GM21737 (cell line): ENCODE data around the gene DNAH17.

Source experiments
- ATAC-seq: cut with Tn5 transposase; IDR thresholded peaks from one replicate; pipeline ENCODE4 v1.9.1; 2021; ENCODE audit warnings: mild to moderate bottlenecking, moderate library complexity; ENCODE audit not compliant: unreplicated experiment

The DNAH17 gene

GRCh38 chr17:78576389-78577112 is 645 bp downstream of the DNAH17 start:
- ATAC-seq, result no peak

DNA sequence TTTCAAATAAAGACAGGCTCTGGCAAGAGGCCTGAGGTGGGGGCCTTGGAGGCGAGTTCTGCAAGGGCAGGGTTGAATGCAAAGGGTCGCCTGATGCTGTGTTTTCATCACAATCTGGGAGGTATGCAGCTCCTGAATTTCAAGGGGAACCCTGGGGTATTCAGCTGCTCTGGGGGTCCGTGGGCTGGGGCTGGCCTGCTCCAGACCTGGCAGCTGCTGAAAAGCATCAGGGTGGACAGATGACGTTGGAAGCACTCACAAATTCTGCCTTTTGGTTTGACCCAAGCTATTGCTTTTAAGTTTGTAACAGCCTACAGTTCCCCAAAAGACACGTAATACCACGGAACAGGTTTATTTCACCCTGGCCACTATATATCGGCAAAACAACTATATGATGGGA is 1.3 kb downstream of the DNAH17 start:
- ATAC-seq, result no peak

GRCh38 chr17:78575340-78575739 is 1.9 kb downstream of the DNAH17 start:
- ATAC-seq, result no peak

GRCh38 chr17:78573955-78574354 is 3.2 kb downstream of the DNAH17 start:
- ATAC-seq, result no peak

GRCh38 chr17:78572239-78573205 is 4.7 kb downstream of the DNAH17 start:
- no peak for ATAC-seq

- no peak for ATAC-seq
Observed at GRCh38 chr17:78571329-78571728, 5.9 kb downstream of the DNAH17 start.

GRCh38 chr17:78568494-78569115 is 8.6 kb downstream of the DNAH17 start:
- no peak for ATAC-seq

DNA sequence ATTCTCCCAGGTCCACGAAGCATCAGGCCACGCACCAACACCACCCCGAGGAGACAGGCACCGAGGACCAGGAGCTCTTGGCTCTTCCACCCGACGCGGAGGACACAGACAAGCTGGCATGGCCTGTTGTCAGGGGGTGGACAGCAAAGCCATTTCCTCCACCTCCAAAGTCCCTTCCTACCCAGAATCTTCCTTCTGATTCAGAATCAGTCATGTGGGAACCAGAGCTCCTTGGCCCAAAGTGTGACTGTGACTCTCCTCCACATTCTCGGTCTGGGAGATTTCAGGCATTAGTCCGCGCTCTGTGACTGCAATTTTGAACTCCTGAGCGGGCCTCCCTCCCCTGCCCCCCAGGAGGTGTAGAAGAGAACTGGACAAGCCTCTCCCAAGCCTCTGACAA is 9.2 kb downstream of the DNAH17 start:
- no peak for ATAC-seq

DNA sequence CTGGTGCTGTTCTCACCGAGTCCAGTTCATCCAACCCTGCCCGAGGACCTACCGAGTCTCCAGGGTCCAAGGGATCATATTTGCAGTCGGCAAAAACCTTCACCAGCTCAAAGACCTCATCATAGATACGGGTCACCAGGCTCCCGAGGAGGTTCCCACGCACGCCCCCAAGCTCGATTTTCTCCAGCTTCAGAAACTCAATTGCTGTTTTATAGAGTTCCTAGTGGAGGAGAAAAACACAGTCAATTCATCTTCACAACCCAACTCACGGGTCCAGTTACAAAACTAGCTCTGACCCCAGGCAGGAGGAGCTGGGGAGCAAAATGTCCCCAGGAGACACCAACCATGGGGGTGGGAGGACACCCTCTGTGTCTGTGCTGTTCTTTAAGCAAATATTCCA is 10.2 kb downstream of the DNAH17 start:
- ATAC-seq, result no peak

DNA sequence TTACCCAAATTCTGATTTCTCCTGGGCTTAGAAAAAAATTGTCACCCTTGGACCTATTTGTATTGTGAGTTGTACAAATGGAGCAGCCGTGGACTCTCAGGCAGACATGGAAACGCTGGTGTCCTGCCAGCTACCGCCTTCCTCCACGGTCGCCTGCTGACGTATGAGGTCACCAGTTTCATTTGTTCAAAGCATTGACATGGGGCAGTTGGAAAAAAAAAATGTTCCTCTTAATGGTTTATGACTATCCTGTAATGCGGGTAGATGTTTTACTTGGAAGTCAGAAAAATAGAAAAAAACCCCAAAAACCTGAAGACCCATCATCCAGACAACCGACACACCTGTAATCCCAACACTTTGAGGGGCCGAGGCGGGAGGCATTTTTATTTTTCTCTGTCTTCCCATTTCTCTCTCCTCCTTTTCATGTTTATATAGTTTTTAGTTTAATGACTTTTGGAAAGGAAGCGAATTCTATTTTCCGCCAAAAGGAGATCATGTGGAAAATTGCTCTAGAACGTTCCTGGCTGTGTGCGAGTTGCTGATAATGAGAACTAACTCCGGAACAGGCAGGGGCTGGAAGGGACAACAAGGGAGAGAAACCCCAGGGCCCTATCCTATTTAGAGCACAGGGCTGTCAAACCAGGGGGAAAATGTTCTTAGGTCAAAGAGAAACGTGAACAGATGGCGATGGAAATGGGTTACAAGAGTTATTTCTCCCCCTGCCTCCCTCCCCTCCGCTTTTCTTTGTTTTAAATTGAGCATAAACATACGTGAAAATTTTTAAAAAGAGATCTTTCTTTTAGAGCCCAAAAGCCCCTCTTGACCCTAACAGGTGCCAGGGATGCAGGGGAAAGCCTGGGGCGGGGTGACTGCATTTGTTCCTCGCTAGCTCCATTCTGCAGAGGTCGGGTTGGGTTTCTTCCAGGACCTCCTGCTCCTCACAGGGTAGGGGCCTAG is 13.7 kb downstream of the DNAH17 start:
- ATAC-seq, result no peak

- no peak for ATAC-seq
Observed at GRCh38 chr17:78562734-78563133, 14.5 kb downstream of the DNAH17 start.

GRCh38 chr17:78561166-78561565 is 16.0 kb downstream of the DNAH17 start:
- no peak for ATAC-seq

DNA sequence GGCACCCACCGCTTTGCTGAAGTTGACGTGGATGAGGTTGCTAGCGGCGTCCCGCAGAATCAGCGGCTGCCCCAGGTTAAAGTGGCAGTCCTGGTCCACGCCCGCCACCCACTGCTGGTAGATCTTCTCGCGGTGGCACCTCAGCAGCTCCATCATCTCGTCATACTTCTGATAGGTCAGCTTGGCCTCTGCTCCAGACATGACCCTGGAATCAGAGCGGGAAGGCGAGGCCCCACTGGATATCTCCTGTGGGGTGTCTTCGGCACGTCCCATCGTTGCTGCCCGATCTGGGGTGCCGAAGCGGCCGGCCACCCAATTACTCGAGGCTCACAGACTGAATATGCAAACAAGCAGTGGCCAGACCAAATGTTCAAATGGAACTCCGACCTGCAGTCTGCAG is 16.5 kb downstream of the DNAH17 start:
- ATAC-seq, result no peak

GRCh38 chr17:78559749-78560368 is 17.3 kb downstream of the DNAH17 start:
- ATAC-seq, result no peak

GRCh38 chr17:78558989-78559388 is 18.2 kb downstream of the DNAH17 start:
- no peak for ATAC-seq

DNA sequence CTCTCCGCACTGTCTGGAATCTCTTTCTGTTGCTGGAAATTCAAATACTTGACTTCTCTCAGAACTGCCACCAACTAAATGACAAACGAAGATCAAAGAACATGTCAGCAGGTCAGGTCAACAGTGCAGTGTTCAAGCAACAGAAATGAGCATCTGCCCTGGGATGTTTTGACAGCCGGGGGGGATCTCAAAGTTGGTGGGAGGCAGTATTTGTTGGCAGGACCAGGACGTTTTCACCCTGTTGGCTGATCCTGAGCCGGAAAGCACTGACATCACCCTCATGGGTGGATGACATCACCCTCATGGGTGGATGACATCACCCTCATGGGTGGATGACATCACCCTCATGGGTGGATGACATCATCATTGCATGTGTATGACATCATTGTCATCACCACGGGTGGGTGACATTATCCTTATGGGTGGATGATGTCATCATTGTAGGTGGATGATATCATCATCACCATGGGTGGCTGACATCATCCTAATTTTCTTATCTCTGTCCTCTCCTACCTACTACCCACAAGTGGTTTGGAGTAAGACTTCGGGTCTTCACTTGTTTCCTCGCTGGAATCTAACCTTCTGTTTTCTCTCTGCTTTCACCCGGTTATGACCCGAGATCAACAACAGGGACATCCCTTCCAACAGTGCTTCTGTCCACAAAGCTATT is 18.9 kb downstream of the DNAH17 start:
- no peak for ATAC-seq

GRCh38 chr17:78557598-78558039 is 19.6 kb downstream of the DNAH17 start:
- no peak for ATAC-seq

DNA sequence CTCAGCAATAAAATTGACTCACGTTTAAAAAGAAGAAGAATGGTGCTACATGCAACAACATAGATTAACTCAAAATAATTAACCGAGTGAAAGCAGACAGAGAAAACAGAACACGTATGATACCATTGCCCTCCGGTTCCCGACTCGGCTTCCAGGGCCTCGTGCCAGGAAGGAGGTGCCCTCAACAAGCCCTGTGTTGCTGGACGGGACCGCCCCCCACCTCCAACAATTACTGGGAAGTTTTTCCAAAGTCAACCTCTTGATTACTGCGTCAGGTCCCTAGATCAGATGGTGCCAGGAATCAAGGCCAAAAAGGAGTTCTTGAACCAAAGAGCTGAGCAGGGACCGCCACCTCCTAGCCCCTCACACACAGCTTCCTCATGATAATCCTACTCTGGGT is 20.4 kb downstream of the DNAH17 start:
- ATAC-seq, result no peak

- no peak for ATAC-seq
Observed at GRCh38 chr17:78555746-78556401, 21.3 kb downstream of the DNAH17 start.
